Esophagus squamous epithelium (tissue), 5 donors: ENCODE measurements around the gene SYNPR. TPM values are rescaled to one million over a fixed set of nuclear protein-coding genes. Genes with fewer than 3 reads are reported as not detected.

Experiments used
- DNase-seq: peaks from one replicate; lab custom pipeline; 2025; lab: John Stamatoyannopoulos, UW
- H3K27ac ChIP-seq, 4 donors: fragments of 200-600 bp; sonication (generic); one replicate each; pipeline ENCODE4 v1.5.1; 2016 to 2019; ENCODE audit warnings: mild to moderate bottlenecking in 1 of 4
- H3K27me3 ChIP-seq, 4 donors: fragments of 200-600 bp; sonication (generic); 1 replicate in 3 of 4; 2 replicates in 1 of 4; pipeline versions ENCODE4 v1.5.1 to v1.6.0; 2017 to 2021; ENCODE audit warnings: antibody characterized with exemption in 1 of 4
- H3K36me3 ChIP-seq, 3 donors: fragments of 200-600 bp; sonication (generic); one replicate each; pipeline ENCODE4 v1.5.1; 2016 to 2019
- H3K4me1 ChIP-seq, 3 donors: fragments of 200-600 bp; sonication (generic); one replicate each; pipeline ENCODE4 v1.5.1; 2017 to 2019
- H3K4me3 ChIP-seq, 4 donors: fragments of 200-600 bp; sonication (generic); 1 replicate in 3 of 4; 2 replicates in 1 of 4; pipeline ENCODE4 v1.5.1; 2016 to 2019; ENCODE audit warnings: mild to moderate bottlenecking in 2 of 4, moderate library complexity in 1 of 4
- H3K9me3 ChIP-seq, 3 donors: fragments of 200-600 bp; sonication (generic); one replicate each; pipeline ENCODE4 v1.5.1; 2016 to 2019
- CTCF ChIP-seq, 6 experiments: fragments of 450-650 bp in 4 of 6; fragments of 200-600 bp in 2 of 6; sonication (generic) in 2 of 6; IDR thresholded peaks; one replicate each; pipeline ENCODE4 v1.5.1; 2016 to 2019; ENCODE audit warnings: antibody characterized with exemption in 6 of 6, mild to moderate bottlenecking in 4 of 6, moderate library complexity in 4 of 6
- POLR2A ChIP-seq, 4 donors: fragments of 450-650 bp; IDR thresholded peaks; one replicate each; pipeline ENCODE4 v1.6.1; 2017; ENCODE audit warnings: antibody characterized with exemption in 4 of 4, mild to moderate bottlenecking in 4 of 4, moderate library complexity in 3 of 4
- WGBS, 2 donors: methylation state at CpG; one replicate each; pipeline ENCODE4 v1.1.5; 2018; 5-methylcytosine and 5-hydroxymethylcytosine counted together
- intact Hi-C: fragments of 100-400 bp; cut with DNase I; formaldehyde crosslinking; loops from one replicate; pipeline ENCODE4 v1.15.0; 2022
- total RNA-seq, 4 donors: library from RNA; depleted of rRNA; stranded (reverse); fragments of >200 nt; gene quantifications; one replicate each; pipeline ENCODE4 v1.1.0, GENCODE V29; 2016
- donor health status: DM: yes; HTN: yes; CAD: no.

Gene SYNPR
- total RNA-seq, 4 donors from 2014 or later = not detected

- TF ChIP-seq POLR2A (IDR thresholded peaks at IDR 0.05) = no peak
- H3K27me3 ChIP-seq = no peaks in the 10 kb centered on the region
- H3K4me1 ChIP-seq = no peaks in the 10 kb centered on the region
- H3K4me3 ChIP-seq = no peak overlapping the region
- no peak overlapping the region for H3K27ac ChIP-seq
- 50 to 74% methylated on average over 5 of the region's 5 CpGs for WGBS, 2 donors
- no peaks in the 10 kb centered on the region for H3K9me3 ChIP-seq
- intact Hi-C loops = no loop called here
- no peak for DNase-seq
- no peaks in the 10 kb centered on the region for H3K36me3 ChIP-seq
Observed at GRCh38 chr3:63654931-63655330, 376.8 kb downstream of the SYNPR start.

GRCh38 chr3:63655519-63655918 is 377.4 kb downstream of the SYNPR start:
- 58 to 62% methylated on average over 4 of the region's 4 CpGs for WGBS, 2 donors
- H3K36me3 ChIP-seq = no peaks in the 10 kb centered on the region
- intact Hi-C loops = no loop called here

GRCh38 chr3:63656786-63657185 is 378.7 kb downstream of the SYNPR start:
- intact Hi-C loops = no loop called here
- TF ChIP-seq POLR2A (IDR thresholded peaks at IDR 0.05) (no peak), CTCF (IDR thresholded peaks at IDR 0.05) (no peak)
- DNase-seq = no peak
- Histone ChIP-seq H3K4me3 (no peak overlapping the region), H3K27ac (no peak overlapping the region), H3K9me3 (no peaks in the 10 kb centered on the region), H3K4me1 (no peaks in the 10 kb centered on the region), H3K27me3 (no peaks in the 10 kb centered on the region), H3K36me3 (no peaks in the 10 kb centered on the region)
- WGBS, 2 donors = 69 to 76% methylated on average over 6 of the region's 6 CpGs

More at GRCh38 chr3:63655519-63655918, 377.4 kb downstream of the SYNPR start:
- no peaks in the 10 kb centered on the region for H3K27me3 ChIP-seq
- TF ChIP-seq POLR2A (IDR thresholded peaks at IDR 0.05) (no peak), CTCF (IDR thresholded peaks at IDR 0.05) (no peak)
- H3K4me3 ChIP-seq = no peak overlapping the region
- DNase-seq = no peak
- no peaks in the 10 kb centered on the region for H3K4me1 ChIP-seq
- no peak overlapping the region for H3K27ac ChIP-seq
- H3K9me3 ChIP-seq = no peaks in the 10 kb centered on the region

- no peak overlapping the region for H3K27ac ChIP-seq
- no peaks in the 10 kb centered on the region for H3K9me3 ChIP-seq
- peak in 1 of 6 experiments; percentile 5 for TF ChIP-seq CTCF (IDR thresholded peaks at IDR 0.05)
- no peak for TF ChIP-seq POLR2A (IDR thresholded peaks at IDR 0.05)
- H3K36me3 ChIP-seq = no peaks in the 10 kb centered on the region
- H3K27me3 ChIP-seq = no peaks in the 10 kb centered on the region
- intact Hi-C loops = no loop called here
- no peaks in the 10 kb centered on the region for H3K4me1 ChIP-seq
- no peak overlapping the region for H3K4me3 ChIP-seq
- DNase-seq = no peak
- 61 to 87% methylated on average over 1 of the region's 1 CpG for WGBS, 2 donors
Observed at GRCh38 chr3:63661242-63661641, 383.1 kb downstream of the SYNPR start.

- no peak overlapping the region for H3K27ac ChIP-seq
- no peak overlapping the region for H3K4me3 ChIP-seq
- intact Hi-C loops = no loop called here
- no peaks in the 10 kb centered on the region for H3K27me3 ChIP-seq
- 75% methylated on average over 2 of the region's 4 CpGs; no CpG with 5 or more reads in 1 of the 2 donors for WGBS, 2 donors
- TF ChIP-seq CTCF (IDR thresholded peaks at IDR 0.05) (no peak), POLR2A (IDR thresholded peaks at IDR 0.05) (no peak)
- H3K9me3 ChIP-seq = no peaks in the 10 kb centered on the region
- H3K4me1 ChIP-seq = no peaks in the 10 kb centered on the region
- H3K36me3 ChIP-seq = no peaks in the 10 kb centered on the region
- DNase-seq = no peak
Observed at GRCh38 chr3:63662011-63662410, 383.9 kb downstream of the SYNPR start.

GRCh38 chr3:63662500-63662899 is 384.4 kb downstream of the SYNPR start:
- intact Hi-C loops = no loop called here
- H3K9me3 ChIP-seq = no peaks in the 10 kb centered on the region
- H3K4me1 ChIP-seq = no peaks in the 10 kb centered on the region
- DNase-seq = no peak
- no peak overlapping the region for H3K27ac ChIP-seq
- no peaks in the 10 kb centered on the region for H3K36me3 ChIP-seq
- TF ChIP-seq POLR2A (IDR thresholded peaks at IDR 0.05) (no peak), CTCF (IDR thresholded peaks at IDR 0.05) (peak in 1 of 6 experiments; percentile 30)
- no peak overlapping the region for H3K4me3 ChIP-seq
- no peaks in the 10 kb centered on the region for H3K27me3 ChIP-seq
